Caco-2 (cell line): Measurements from ENCODE around the gene PPP1R7. TPM values are rescaled to one million over a fixed set of nuclear protein-coding genes. Genes with fewer than 3 reads are reported as not detected.

ENCODE experiments used
- total RNA-seq: library from RNA; stranded (reverse); gene quantifications from 2 replicates; pipeline ENCODE4 v1.2.3, GENCODE V29; 2022

The PPP1R7 gene
- total RNA-seq, 1 experiment from 2014 or later, result 32.5 TPM

Other genes with a start within 250 kb of the PPP1R7 start
- gene CROCC2, start 244.1 kb upstream of the PPP1R7 start, total RNA-seq, result not detected in 2 replicates
- not detected in 2 replicates for gene SNED1, start 151.8 kb upstream of the PPP1R7 start, total RNA-seq
- 19.6 and 22.2 TPM in 2 replicates for gene MTERF4, start 48.2 kb upstream of the PPP1R7 start, total RNA-seq
- 21.1 and 21.2 TPM in 2 replicates for gene PASK, start 995 bp upstream of the PPP1R7 start, total RNA-seq
- gene ANO7, start 38.2 kb downstream of the PPP1R7 start, total RNA-seq, result 4.1 and 4.7 TPM in 2 replicates
- gene HDLBP, start 165.2 kb downstream of the PPP1R7 start, total RNA-seq, result 350 and 379 TPM in 2 replicates
- gene SEPTIN2, start 165.5 kb downstream of the PPP1R7 start, total RNA-seq, result 209 TPM in 2 replicates
- 37.2 and 37.3 TPM in 2 replicates for gene FARP2, start 205.8 kb downstream of the PPP1R7 start, total RNA-seq